D721Med (cell line): ENCODE results near the gene GSS.

Experiments
- DNase-seq: peaks from one replicate; pipeline ENCODE4 v3.0.0; 2011; ENCODE audit warnings: low spot score; ENCODE audit not compliant: insufficient read length
- FAIRE-seq: peaks from 2 replicates; lab custom pipeline; 2011; peaks lifted over from hg19 to GRCh38; lab: Jason Lieb, UNC
- TF ChIP-seq, protein P1 (sequence below): IDR thresholded peaks from 2 replicates; pipeline ENCODE4 v1.5.1; 2012; ENCODE audit warnings: mild to moderate bottlenecking, control low read depth; ENCODE audit not compliant: insufficient read depth; ENCODE audit errors: missing control alignments

The GSS gene

GRCh38 chr20:34997774-34998173 lies 42.2 kb upstream of the GSS start:
- DNase-seq (no peak), FAIRE-seq (no peak)
- TF ChIP-seq, protein P1, sequence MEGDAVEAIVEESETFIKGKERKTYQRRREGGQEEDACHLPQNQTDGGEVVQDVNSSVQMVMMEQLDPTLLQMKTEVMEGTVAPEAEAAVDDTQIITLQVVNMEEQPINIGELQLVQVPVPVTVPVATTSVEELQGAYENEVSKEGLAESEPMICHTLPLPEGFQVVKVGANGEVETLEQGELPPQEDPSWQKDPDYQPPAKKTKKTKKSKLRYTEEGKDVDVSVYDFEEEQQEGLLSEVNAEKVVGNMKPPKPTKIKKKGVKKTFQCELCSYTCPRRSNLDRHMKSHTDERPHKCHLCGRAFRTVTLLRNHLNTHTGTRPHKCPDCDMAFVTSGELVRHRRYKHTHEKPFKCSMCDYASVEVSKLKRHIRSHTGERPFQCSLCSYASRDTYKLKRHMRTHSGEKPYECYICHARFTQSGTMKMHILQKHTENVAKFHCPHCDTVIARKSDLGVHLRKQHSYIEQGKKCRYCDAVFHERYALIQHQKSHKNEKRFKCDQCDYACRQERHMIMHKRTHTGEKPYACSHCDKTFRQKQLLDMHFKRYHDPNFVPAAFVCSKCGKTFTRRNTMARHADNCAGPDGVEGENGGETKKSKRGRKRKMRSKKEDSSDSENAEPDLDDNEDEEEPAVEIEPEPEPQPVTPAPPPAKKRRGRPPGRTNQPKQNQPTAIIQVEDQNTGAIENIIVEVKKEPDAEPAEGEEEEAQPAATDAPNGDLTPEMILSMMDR: no peak

DNA sequence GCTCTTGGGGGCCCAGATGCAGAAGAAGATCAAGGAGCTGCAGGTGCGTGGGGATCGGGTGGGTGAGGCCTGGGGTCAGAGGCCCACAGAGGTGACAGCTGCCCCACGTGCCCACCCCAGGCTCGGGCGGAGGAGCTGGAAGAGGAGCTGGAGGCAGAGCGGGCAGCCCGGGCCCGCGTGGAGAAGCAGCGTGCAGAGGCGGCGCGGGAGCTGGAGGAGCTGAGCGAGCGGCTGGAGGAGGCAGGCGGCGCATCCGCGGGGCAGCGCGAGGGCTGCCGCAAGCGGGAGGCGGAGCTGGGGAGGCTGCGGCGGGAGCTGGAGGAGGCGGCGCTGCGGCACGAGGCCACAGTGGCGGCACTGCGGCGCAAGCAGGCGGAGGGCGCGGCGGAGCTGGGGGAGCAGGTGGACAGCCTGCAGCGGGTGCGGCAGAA lies 41.5 kb upstream of the GSS start:
- DNase-seq (no peak), FAIRE-seq (no peak)
- TF ChIP-seq, protein P1: no peak

- TF ChIP-seq, protein P1: no peak
- DNase-seq: no peak
- FAIRE-seq: no peak
These were observed 40.8 kb upstream of the GSS start for GRCh38 chr20:34996243-34997028.

- DNase-seq (no peak), FAIRE-seq (no peak)
- TF ChIP-seq, protein P1: no peak
These were observed 40.1 kb upstream of the GSS start for GRCh38 chr20:34995696-34996095.

DNA sequence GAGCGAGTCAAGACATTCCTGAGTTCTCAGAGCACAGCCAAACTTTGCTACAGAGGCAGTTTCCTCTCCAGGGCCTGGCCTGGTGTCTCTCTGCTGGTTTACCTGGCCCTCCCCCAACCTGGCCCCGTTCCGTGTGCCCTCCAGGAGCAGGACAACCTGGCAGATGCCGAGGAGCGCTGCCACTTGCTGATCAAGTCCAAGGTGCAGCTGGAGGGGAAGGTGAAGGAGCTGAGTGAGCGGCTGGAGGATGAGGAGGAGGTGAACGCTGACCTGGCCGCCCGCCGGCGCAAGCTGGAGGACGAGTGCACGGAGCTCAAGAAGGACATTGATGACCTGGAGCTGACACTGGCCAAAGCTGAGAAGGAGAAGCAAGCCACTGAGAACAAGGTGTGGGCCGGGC lies 39.6 kb upstream of the GSS start:
- FAIRE-seq (no peak), DNase-seq (no peak)
- TF ChIP-seq, protein P1: no peak

GRCh38 chr20:34994509-34995131 lies 39.0 kb upstream of the GSS start:
- TF ChIP-seq, protein P1: no peak
- FAIRE-seq (no peak), DNase-seq (no peak)
